Suprapubic skin (tissue), 3 donors: ENCODE measurements around the gene CCDC158.

ENCODE experiments used
- CTCF ChIP-seq, 2 donors: fragments of 200-600 bp in 1 of 2; fragments of 450-650 bp in 1 of 2; sonication (generic) in 1 of 2; IDR thresholded peaks; one replicate each; pipeline ENCODE4 v1.5.1; 2016 to 2019; ENCODE audit warnings: antibody characterized with exemption in 2 of 2, mild to moderate bottlenecking in 1 of 2, moderate library complexity in 1 of 2
- POLR2A ChIP-seq, 2 donors: fragments of 450-650 bp; IDR thresholded peaks; one replicate each; pipeline ENCODE4 v1.6.1; 2017; ENCODE audit warnings: antibody characterized with exemption in 2 of 2, mild to moderate bottlenecking in 2 of 2, moderate library complexity in 2 of 2

GRCh38 chr4:76429636-76430035 is 8.7 kb upstream of the CCDC158 start:
- no peak for TF ChIP-seq CTCF (IDR thresholded peaks at IDR 0.05)
- no peak for TF ChIP-seq POLR2A (IDR thresholded peaks at IDR 0.05)
